ENCODE measurements around the gene TIGD4.

- TF ChIP-seq CTCF (IDR thresholded peaks at IDR 0.05), result no peak
- no peak for TF ChIP-seq POLR2AphosphoS5 (IDR thresholded peaks at IDR 0.05)
Measured at GRCh38 chr4:152805818-152806217, 26.3 kb upstream of the TIGD4 start.
